Measurements from ENCODE around the gene SCARB1.

Gene SCARB1

GRCh38 chr12:124883263-124884130 is 19.8 kb upstream of the SCARB1 start (continued):
- no peak for TF ChIP-seq ZBTB49 (tag by site-specific recombination; IDR thresholded peaks at IDR 0.05; ENCODE audit: low read depth)
- TF ChIP-seq TRIM28 (IDR thresholded peaks at IDR 0.05; ENCODE audit: borderline replicate concordance, low read length), result no peak
- TF ChIP-seq ZNF366 (tag by site-specific recombination; conservative IDR thresholded peaks at IDR 0.05), result peak; percentile 98

- H3K27ac ChIP-seq (ENCODE audit: extremely low read depth, low read depth, low read length), result no peak overlapping the region
- H3K4me1 ChIP-seq (ENCODE audit: control insufficient read depth, insufficient read depth, low read length), result no peaks in the 10 kb centered on the region
- H3K36me3 ChIP-seq (ENCODE audit: control insufficient read depth in 2 of 2, insufficient read depth in 1 of 2, low read length in 2 of 2), result no peaks in the 10 kb centered on the region
- H3K9me3 ChIP-seq (ENCODE audit: control insufficient read depth, insufficient read depth, low read depth, low read length), result no peaks in the 10 kb centered on the region
- no peak overlapping the region for H3K4me3 ChIP-seq (ENCODE audit: low read depth, low read length)
- TF ChIP-seq GLIS1 (tag by site-specific recombination; IDR thresholded peaks at IDR 0.05) (no peak), ZNF132 (tag by site-specific recombination; IDR thresholded peaks at IDR 0.05; ENCODE audit: borderline replicate concordance) (no peak), ZNF112 (tag by site-specific recombination; IDR thresholded peaks at IDR 0.05) (no peak), ZNF776 (tag by site-specific recombination; IDR thresholded peaks at IDR 0.05; ENCODE audit: borderline replicate concordance) (no peak), ZNF140 (tag by site-specific recombination; IDR thresholded peaks at IDR 0.05) (no peak), BCL11B (tag by site-specific recombination; IDR thresholded peaks at IDR 0.05; ENCODE audit: low read depth) (no peak), HOXA7 (CRISPR knock-in tag; IDR thresholded peaks at IDR 0.05; ENCODE audit: borderline replicate concordance) (no peak), ZNF707 (tag by site-specific recombination; IDR thresholded peaks at IDR 0.05) (no peak), BCL11A (tag by site-specific recombination; IDR thresholded peaks at IDR 0.05; ENCODE audit: low read depth) (no peak), REST (tag by site-specific recombination; IDR thresholded peaks at IDR 0.05) (no peak), ZNF404 (tag by site-specific recombination; IDR thresholded peaks at IDR 0.05) (no peak), BCL6B (tag by site-specific recombination; IDR thresholded peaks at IDR 0.05) (no peak), IKZF3 (tag by site-specific recombination; IDR thresholded peaks at IDR 0.05) (no peak), ZNF473 (tag by site-specific recombination; IDR thresholded peaks at IDR 0.05) (no peak), ZNF639 (tag by site-specific recombination; IDR thresholded peaks at IDR 0.05) (no peak), ZNF488 (tag by site-specific recombination; IDR thresholded peaks at IDR 0.05) (no peak), ZNF398 (tag by site-specific recombination; IDR thresholded peaks at IDR 0.05) (no peak)
- ChIA-PET CTCF (no interaction called here), POLR2A (no interaction called here)
These were observed 17.5 kb upstream of the SCARB1 start for GRCh38 chr12:124881123-124881522.
